Measurements from ENCODE around the gene PTPRA. TPM values are rescaled to one million over a fixed set of nuclear protein-coding genes. Genes with fewer than 3 reads are reported as not detected.

The PTPRA gene
- total and polyA plus RNA-seq, 9 of the 15 experiments (the other 6 are each of a cell fraction or from before 2014, with no cell fraction given), result 3.4 to 80.5 (median 28.0) TPM

DNA sequence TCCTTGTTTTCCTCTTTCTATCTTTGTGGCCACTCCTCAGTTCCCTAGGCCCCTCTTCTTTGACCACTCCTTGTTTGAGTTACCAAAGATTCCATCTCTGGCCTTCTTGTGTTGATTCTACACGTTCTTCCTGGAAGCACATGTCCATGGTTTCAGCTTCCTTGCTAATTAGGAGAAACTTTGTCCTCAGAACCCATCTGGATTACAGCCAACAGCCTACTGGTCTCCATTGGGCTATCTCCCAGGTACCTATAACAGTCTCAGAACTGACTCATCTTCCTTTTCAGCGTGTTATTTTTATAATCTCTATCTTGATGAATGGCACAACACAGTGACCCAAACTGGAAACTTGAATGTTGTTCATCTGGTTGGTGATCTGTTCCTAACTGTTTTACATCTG is 17.5 kb downstream of the PTPRA start:
- peaks cover 3% of the 10 kb centered on the region for H3K9me1 ChIP-seq (ENCODE audit: control insufficient read depth, insufficient read depth, low read length)
- ChIA-PET POLR2A (interaction anchor here (0.9 kb wide), 1 partner anchor 12 kb away, joined by 3 read pairs; no protein-coding TSS in a partner anchor), CTCF (ENCODE audit: low intra/inter-chr PET ratio) (no interaction called here)
- peak overlapping the region; percentile 71 for H3K27ac ChIP-seq (ENCODE audit: extremely low read depth, low read depth, low read length)
- FAIRE-seq (peak; percentile 88), ATAC-seq (peak; percentile 66), DNase-seq (ENCODE audit: extremely low read depth in 1 of 4, low spot score in 3 of 4) (peak; percentile 47 to 81 (median 56))
- H3K9me3 ChIP-seq (replicated peaks; ENCODE audit: control insufficient read depth, insufficient read depth, low read depth, low read length), result peaks cover 3% of the 10 kb centered on the region; the same call in 1 of the 2 replicates
- intact Hi-C loops (cut with micrococcal nuclease), result no loop called here
- H3K36me3 ChIP-seq (ENCODE audit: control insufficient read depth, insufficient read depth, low read length), result peaks cover 10% of the 10 kb centered on the region
- WGBS (ENCODE audit: insufficient coverage, low coverage, missing lambda C conversion rate), result 0% methylated on average over 2 of the region's 2 CpGs
- H3K4me3 ChIP-seq, result no peak overlapping the region
- H3K79me2 ChIP-seq (ENCODE audit: control insufficient read depth, insufficient read depth, low read length), result peaks cover 95% of the 10 kb centered on the region
- H3K4me1 ChIP-seq (replicated peaks in 1 of 2; ENCODE audit: control insufficient read depth in 2 of 2, insufficient read depth in 2 of 2, low read length in 2 of 2), result peaks cover 8 to 35% of the 10 kb centered on the region in 2 experiments
- peak overlapping the region; percentile 61 for H3K4me2 ChIP-seq (ENCODE audit: insufficient read depth, low read length)
- H4K20me1 ChIP-seq (replicated peaks; ENCODE audit: control insufficient read depth, insufficient read depth, low read length), result no peaks in the 10 kb centered on the region
- peak overlapping the region in 1 of 2 experiments; percentile 45; a peak in 2 of 4 replicates for H3K9ac ChIP-seq (ENCODE audit: insufficient read depth in 1 of 2, low read depth in 2 of 2, low read length in 2 of 2)
- in situ Hi-C loops (cut with MboI), result no loop called here
- H3K27me3 ChIP-seq (ENCODE audit: control insufficient read depth in 2 of 2, insufficient read depth in 2 of 2, low read length in 2 of 2), result no peaks in the 10 kb centered on the region
- no TSS peak for BruUV-seq (replicated peaks)
- H2AFZ ChIP-seq (ENCODE audit: low read depth, low read length), result peak overlapping the region; percentile 57
- TF ChIP-seq, protein P1, sequence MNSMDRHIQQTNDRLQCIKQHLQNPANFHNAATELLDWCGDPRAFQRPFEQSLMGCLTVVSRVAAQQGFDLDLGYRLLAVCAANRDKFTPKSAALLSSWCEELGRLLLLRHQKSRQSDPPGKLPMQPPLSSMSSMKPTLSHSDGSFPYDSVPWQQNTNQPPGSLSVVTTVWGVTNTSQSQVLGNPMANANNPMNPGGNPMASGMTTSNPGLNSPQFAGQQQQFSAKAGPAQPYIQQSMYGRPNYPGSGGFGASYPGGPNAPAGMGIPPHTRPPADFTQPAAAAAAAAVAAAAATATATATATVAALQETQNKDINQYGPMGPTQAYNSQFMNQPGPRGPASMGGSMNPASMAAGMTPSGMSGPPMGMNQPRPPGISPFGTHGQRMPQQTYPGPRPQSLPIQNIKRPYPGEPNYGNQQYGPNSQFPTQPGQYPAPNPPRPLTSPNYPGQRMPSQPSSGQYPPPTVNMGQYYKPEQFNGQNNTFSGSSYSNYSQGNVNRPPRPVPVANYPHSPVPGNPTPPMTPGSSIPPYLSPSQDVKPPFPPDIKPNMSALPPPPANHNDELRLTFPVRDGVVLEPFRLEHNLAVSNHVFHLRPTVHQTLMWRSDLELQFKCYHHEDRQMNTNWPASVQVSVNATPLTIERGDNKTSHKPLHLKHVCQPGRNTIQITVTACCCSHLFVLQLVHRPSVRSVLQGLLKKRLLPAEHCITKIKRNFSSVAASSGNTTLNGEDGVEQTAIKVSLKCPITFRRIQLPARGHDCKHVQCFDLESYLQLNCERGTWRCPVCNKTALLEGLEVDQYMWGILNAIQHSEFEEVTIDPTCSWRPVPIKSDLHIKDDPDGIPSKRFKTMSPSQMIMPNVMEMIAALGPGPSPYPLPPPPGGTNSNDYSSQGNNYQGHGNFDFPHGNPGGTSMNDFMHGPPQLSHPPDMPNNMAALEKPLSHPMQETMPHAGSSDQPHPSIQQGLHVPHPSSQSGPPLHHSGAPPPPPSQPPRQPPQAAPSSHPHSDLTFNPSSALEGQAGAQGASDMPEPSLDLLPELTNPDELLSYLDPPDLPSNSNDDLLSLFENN (IDR thresholded peaks at IDR 0.05; ENCODE audit: low read depth in 2 of 2, low read length in 2 of 2), result no peak
- peak; percentile 53 for TF ChIP-seq ARID1B (IDR thresholded peaks at IDR 0.05)
- no peak for TF ChIP-seq FOXJ3 (CRISPR knock-in tag; IDR thresholded peaks at IDR 0.05)
- peak; percentile 91 for TF ChIP-seq NFIC (IDR thresholded peaks at IDR 0.05)
- peak; percentile 49; the same call in 1 of the 2 replicates for TF ChIP-seq L3MBTL2 (IDR thresholded peaks at IDR 0.05)
- TF ChIP-seq ZNF184 (CRISPR knock-in tag; IDR thresholded peaks at IDR 0.05), result no peak
- TF ChIP-seq MECOM (CRISPR knock-in tag; IDR thresholded peaks at IDR 0.05), result peak; percentile 72; the same call in 1 of the 2 replicates
- peak; percentile 69; the same call in 1 of the 2 replicates for TF ChIP-seq MTA1 (IDR thresholded peaks at IDR 0.05; ENCODE audit: borderline replicate concordance)
- TF ChIP-seq ETV6 (IDR thresholded peaks at IDR 0.05; ENCODE audit: borderline replicate concordance in 1 of 2, low read depth in 2 of 2, low read length in 1 of 2), result no peak
- TF ChIP-seq ETV6 (CRISPR knock-in tag; IDR thresholded peaks at IDR 0.05; ENCODE audit: borderline replicate concordance), result no peak
- TF ChIP-seq HDAC6 (IDR thresholded peaks at IDR 0.05; ENCODE audit: low read depth, low read length), result no peak
- TF ChIP-seq DPF2 (IDR thresholded peaks at IDR 0.05), result peak; percentile 56
- peak; percentile 80 for TF ChIP-seq MYC (IDR thresholded peaks at IDR 0.05; ENCODE audit: low read depth, low read length)
- no peak for TF ChIP-seq MYC (CRISPR knock-in tag; IDR thresholded peaks at IDR 0.05; ENCODE audit: borderline replicate concordance, low read depth)
- no peak for TF ChIP-seq PRDM10 (IDR thresholded peaks at IDR 0.05; ENCODE audit: partially characterized antibody)
- TF ChIP-seq RCOR1 (IDR thresholded peaks at IDR 0.05; ENCODE audit: borderline replicate concordance in 1 of 2, low read depth in 2 of 2, low read length in 2 of 2), result 0 out of 4 replicates have a peak, but pooled peaks of 1 of the 2 experiments have one; percentile 19
- no peak for TF ChIP-seq HDAC8 (tag; IDR thresholded peaks at IDR 0.05)
- no peak for TF ChIP-seq NCOA1 (IDR thresholded peaks at IDR 0.05; ENCODE audit: low read depth)

All from K562 (cell line).